Ishikawa (cell line): ENCODE data around the gene PLPPR3.

Experiments used
- CEBPB ChIP-seq: IDR thresholded peaks from 2 replicates; pipeline ENCODE4 v1.6.1; 2012
- CREB1 ChIP-seq: IDR thresholded peaks from 2 replicates; pipeline ENCODE4 v1.6.1; 2012; ENCODE audit warnings: low read depth
- EGR1 ChIP-seq: IDR thresholded peaks from 2 replicates; pipeline ENCODE4 v1.6.1; 2012
- EP300 ChIP-seq: IDR thresholded peaks from 2 replicates; pipeline ENCODE4 v1.6.1; 2012; ENCODE audit warnings: borderline replicate concordance
- FOXM1 ChIP-seq: IDR thresholded peaks from 2 replicates; pipeline ENCODE4 v1.6.1; 2012; ENCODE audit warnings: low read depth, borderline replicate concordance
- NFIC ChIP-seq: IDR thresholded peaks from 2 replicates; pipeline ENCODE4 v1.6.1; 2012
- RAD21 ChIP-seq: IDR thresholded peaks from 2 replicates; pipeline ENCODE4 v1.6.1; 2012; ENCODE audit warnings: low read depth
- REST ChIP-seq: IDR thresholded peaks from 2 replicates; pipeline ENCODE4 v1.6.1; 2012; ENCODE audit warnings: low read depth, mild to moderate bottlenecking
- TAF1 ChIP-seq: IDR thresholded peaks from 2 replicates; pipeline ENCODE4 v1.6.1; 2012; ENCODE audit warnings: low read depth, mild to moderate bottlenecking
- TCF12 ChIP-seq: IDR thresholded peaks from 2 replicates; pipeline ENCODE4 v1.6.1; 2012; ENCODE audit warnings: low read depth
- TEAD4 ChIP-seq: IDR thresholded peaks from 2 replicates; pipeline ENCODE4 v1.6.1; 2012
- YY1 ChIP-seq: IDR thresholded peaks from 2 replicates; pipeline ENCODE4 v1.6.1; 2012; ENCODE audit warnings: low read depth
- ZBTB7A ChIP-seq: IDR thresholded peaks from 2 replicates; pipeline ENCODE4 v1.6.1; 2012; ENCODE audit warnings: low read depth
- TF ChIP-seq, protein P1 (sequence below): IDR thresholded peaks from 2 replicates; pipeline ENCODE4 v1.6.1; 2012
- TF ChIP-seq, protein P2 (sequence below): IDR thresholded peaks from 2 replicates; pipeline ENCODE4 v1.6.1; 2012

The PLPPR3 gene

DNA sequence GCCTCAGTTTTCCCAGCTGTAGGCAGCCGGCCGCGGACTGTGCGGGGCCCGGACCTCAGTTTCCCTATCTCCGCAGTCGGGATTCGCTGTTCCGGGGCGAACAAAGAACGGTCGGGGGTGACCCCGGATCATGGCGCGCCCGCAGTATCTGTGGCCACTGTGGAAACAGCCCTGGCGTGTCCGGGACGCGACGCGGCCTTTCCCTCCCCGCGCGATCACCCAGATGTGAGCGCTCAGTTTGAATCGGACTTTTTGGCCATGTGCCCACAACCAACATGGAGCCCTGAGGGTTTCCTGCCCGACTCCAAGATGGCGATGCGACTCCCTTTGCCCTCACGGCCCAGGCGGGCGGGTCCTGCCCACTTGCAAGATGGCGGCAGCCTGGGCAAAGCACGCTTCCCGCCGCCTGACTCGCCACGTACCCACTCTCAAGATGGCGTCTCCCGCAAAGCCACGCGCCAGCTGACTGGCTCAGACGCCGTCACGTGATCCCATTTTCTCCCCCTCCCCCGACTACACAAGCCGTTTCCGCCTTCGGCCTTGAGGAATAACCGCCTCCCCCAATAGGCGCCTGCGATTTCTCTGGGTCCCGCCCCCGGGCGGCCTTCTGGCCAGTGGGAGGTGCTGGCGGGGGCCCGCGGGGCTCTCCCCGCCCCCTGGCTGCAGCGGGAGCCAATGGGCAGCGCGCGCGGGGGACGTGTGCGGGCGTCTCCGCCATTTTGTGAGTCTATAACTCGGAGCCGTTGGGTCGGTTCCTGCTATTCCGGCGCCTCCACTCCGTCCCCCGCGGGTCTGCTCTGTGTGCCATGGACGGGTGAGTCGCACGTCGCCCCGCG is 24.8 kb downstream of the PLPPR3 start, which contains the start of gene PTBP1:
PTBP1 (plus strand) TSS at position 761 of the 836 bp plus-strand sequence; CDS start at position 807, 46 bp downstream.
- TF ChIP-seq EGR1: peak; percentile 99
- no peak for TF ChIP-seq REST
- TF ChIP-seq, protein P1, sequence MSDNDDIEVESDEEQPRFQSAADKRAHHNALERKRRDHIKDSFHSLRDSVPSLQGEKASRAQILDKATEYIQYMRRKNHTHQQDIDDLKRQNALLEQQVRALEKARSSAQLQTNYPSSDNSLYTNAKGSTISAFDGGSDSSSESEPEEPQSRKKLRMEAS: peak; percentile 97
- TF ChIP-seq FOXM1: no peak
- no peak for TF ChIP-seq ZBTB7A
- peak; percentile 99 for TF ChIP-seq YY1
- TF ChIP-seq TCF12: peak; percentile 40; the same call in 1 of the 2 replicates
- TF ChIP-seq EP300: no peak
- TF ChIP-seq NFIC: peak; percentile 86
- TF ChIP-seq, protein P2, sequence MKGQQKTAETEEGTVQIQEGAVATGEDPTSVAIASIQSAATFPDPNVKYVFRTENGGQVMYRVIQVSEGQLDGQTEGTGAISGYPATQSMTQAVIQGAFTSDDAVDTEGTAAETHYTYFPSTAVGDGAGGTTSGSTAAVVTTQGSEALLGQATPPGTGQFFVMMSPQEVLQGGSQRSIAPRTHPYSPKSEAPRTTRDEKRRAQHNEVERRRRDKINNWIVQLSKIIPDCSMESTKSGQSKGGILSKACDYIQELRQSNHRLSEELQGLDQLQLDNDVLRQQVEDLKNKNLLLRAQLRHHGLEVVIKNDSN: peak; percentile 99
- TF ChIP-seq CREB1: peak; percentile 66
- TF ChIP-seq TEAD4: peak; percentile 49; the same call in 1 of the 2 replicates
- peak; percentile 61 for TF ChIP-seq TAF1

DNA sequence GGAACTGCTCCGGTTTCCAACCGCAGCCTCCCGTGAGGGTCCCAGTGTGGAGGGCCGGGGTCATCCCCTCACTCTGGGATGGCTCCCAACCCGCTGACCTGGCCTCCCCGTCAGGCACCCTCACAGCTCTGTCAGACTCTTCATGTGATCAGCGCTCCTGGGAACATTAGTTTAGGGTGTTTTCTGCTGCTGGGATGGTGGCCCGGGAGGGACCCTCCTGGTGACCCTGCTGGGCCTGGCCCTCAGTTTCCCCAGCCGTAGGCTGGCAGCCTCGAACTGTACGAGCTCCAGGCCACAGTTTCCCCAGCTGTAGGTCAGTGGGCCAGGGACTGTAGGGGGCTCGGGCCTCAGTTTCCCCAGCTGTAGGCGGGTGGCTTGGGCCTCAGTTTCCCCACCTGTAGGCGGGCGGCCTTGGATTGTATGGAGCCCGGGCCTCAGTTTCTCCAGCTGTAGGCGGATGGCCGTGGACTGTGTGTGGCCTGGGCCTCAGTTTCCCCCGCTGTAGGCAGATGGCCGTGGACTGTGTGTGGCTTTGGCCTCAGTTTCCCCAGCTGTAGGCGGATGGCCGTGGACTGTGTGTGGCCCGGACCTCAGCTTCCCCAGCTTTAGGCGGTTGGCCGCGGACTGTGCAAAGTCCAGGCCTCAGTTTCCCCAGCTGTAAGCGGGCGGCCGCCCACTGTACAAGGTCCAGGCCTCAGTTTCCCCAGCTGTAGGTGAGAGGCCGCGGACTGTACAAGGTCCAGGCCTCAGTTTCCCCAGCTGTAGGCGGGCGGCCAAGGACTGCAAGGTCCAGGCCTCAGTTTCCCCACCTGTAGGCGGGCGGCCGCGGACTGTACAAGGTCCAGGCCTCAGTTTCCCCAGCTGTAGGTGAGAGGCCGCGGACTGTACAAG is 25.8 kb downstream of the PLPPR3 start:
- no peak for TF ChIP-seq YY1
- no peak for TF ChIP-seq RAD21
- TF ChIP-seq FOXM1: no peak
- TF ChIP-seq, protein P2: no peak
- no peak for TF ChIP-seq NFIC
- no peak for TF ChIP-seq CREB1
- TF ChIP-seq ZBTB7A: no peak
- TF ChIP-seq REST: no peak
- TF ChIP-seq, protein P1: no peak

GRCh38 chr19:795073-795611 is 26.6 kb downstream of the PLPPR3 start:
- no peak for TF ChIP-seq YY1
- no peak for TF ChIP-seq EP300
- TF ChIP-seq ZBTB7A: no peak
- TF ChIP-seq TAF1: no peak
- TF ChIP-seq CREB1: no peak
- TF ChIP-seq, protein P2: no peak
- TF ChIP-seq, protein P1: no peak
- TF ChIP-seq TEAD4: no peak
- TF ChIP-seq FOXM1: no peak

- TF ChIP-seq NFIC (no peak), TAF1 (no peak), EGR1 (no peak), ZBTB7A (no peak), TCF12 (no peak), FOXM1 (no peak), CEBPB (no peak), YY1 (no peak), EP300 (no peak), RAD21 (no peak), TEAD4 (no peak), CREB1 (no peak), REST (no peak)
- TF ChIP-seq, protein P1: no peak
- TF ChIP-seq, protein P2: no peak
Observed at GRCh38 chr19:793806-794205, 27.9 kb downstream of the PLPPR3 start.
